OCI-LY7 (cell line): ENCODE results near the gene BACE1.

Experiments
- CTCF ChIP-seq: fragments of 200-600 bp; sonication (generic); conservative IDR thresholded peaks from 2 replicates; pipeline ENCODE4 v1.5.1; 2014; ENCODE audit warnings: mild to moderate bottlenecking, antibody characterized with exemption, low read length, moderate library complexity, mixed read lengths
- EZH2phosphoT487 ChIP-seq: fragments of 200-600 bp; sonication (generic); IDR thresholded peaks from 2 replicates; pipeline ENCODE4 v1.6.1; 2018; ENCODE audit warnings: low read depth, borderline replicate concordance, mild to moderate bottlenecking, mixed run types, antibody characterized with exemption, low read length, moderate library complexity, mixed read lengths

GRCh38 chr11:117295438-117296137, 20.5 kb downstream of the BACE1 start:
- TF ChIP-seq CTCF: no peak
- no peak for TF ChIP-seq EZH2phosphoT487
